ENCODE measurements around the gene MRPL55. TPM values are rescaled to one million over a fixed set of nuclear protein-coding genes. Genes with fewer than 3 reads are reported as not detected.
A peak's percentile ranks its signal among the peaks of the same experiment; 100 is the strongest.

MRPL55 gene
- total and polyA plus RNA-seq, 2 of the 13 experiments (the other 11 are each of a cell fraction or from before 2014, with no cell fraction given): 58.6 to 92.9 TPM

DNA sequence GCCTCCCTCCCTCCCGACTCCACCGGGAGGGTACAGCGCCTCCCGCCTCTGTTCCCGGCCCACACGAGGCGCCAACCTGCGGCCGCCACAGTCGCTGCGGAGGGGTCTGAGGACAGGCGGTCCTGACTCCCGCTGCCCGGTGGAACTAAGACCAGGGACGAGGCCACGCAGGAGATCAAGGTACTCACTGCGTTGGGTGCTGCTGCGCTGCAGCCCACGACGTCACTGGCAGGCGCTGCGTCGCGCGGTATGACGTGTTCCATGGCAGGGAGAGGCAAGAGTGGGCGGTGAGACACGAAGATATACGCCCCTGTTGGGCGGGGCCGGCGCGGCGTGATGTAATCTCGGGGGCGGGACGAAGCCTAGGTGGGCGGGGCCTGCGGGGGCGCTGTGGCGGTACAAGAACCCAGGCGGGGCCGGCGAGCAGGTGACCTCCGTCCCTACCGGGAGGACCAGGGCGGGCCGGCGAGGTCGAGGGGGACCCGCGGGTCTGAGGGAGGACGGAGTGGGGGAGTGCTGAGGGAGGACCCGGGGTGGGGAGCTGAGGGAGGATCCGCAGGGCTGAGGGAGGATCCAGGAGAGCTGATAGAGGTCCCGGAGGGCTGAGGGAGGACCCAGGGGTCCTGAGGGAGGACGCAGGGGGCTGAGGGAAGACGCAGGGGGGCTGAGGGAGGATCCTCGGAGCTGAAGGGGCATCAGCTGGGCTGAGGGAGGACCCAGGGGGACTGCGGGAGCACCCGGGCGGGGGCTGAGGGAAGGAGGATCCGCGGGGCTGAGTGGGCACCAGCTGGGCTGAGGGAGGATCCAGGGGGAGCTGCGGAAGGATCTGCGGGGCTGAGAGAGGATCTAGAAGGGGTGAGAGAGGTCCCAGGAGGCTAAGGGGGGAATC lies at the start of gene MRPL55 (continued):
- TF ChIP-seq, protein P1, sequence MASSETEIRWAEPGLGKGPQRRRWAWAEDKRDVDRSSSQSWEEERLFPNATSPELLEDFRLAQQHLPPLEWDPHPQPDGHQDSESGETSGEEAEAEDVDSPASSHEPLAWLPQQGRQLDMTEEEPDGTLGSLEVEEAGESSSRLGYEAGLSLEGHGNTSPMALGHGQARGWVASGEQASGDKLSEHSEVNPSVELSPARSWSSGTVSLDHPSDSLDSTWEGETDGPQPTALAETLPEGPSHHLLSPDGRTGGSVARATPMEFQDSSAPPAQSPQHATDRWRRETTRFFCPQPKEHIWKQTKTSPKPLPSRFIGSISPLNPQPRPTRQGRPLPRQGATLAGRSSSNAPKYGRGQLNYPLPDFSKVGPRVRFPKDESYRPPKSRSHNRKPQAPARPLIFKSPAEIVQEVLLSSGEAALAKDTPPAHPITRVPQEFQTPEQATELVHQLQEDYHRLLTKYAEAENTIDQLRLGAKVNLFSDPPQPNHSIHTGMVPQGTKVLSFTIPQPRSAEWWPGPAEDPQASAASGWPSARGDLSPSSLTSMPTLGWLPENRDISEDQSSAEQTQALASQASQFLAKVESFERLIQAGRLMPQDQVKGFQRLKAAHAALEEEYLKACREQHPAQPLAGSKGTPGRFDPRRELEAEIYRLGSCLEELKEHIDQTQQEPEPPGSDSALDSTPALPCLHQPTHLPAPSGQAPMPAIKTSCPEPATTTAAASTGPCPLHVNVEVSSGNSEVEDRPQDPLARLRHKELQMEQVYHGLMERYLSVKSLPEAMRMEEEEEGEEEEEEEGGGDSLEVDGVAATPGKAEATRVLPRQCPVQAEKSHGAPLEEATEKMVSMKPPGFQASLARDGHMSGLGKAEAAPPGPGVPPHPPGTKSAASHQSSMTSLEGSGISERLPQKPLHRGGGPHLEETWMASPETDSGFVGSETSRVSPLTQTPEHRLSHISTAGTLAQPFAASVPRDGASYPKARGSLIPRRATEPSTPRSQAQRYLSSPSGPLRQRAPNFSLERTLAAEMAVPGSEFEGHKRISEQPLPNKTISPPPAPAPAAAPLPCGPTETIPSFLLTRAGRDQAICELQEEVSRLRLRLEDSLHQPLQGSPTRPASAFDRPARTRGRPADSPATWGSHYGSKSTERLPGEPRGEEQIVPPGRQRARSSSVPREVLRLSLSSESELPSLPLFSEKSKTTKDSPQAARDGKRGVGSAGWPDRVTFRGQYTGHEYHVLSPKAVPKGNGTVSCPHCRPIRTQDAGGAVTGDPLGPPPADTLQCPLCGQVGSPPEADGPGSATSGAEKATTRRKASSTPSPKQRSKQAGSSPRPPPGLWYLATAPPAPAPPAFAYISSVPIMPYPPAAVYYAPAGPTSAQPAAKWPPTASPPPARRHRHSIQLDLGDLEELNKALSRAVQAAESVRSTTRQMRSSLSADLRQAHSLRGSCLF (CRISPR knock-in tag; IDR thresholded peaks at IDR 0.05; ENCODE audit: borderline replicate concordance): no peak
- TF ChIP-seq ZNF510 (CRISPR knock-in tag; IDR thresholded peaks at IDR 0.05; ENCODE audit: low read depth) (0 out of 2 replicates have a peak, but pooled peaks have one; percentile 44), PRMT3 (CRISPR knock-in tag; IDR thresholded peaks at IDR 0.05; ENCODE audit: borderline replicate concordance, low read depth) (no peak), EP300 (IDR thresholded peaks at IDR 0.05; ENCODE audit: low read depth in 2 of 2, low read length in 2 of 2) (peak; percentile 5 to 29; a peak in 1 of 4 replicates), EP300 (CRISPR knock-in tag; IDR thresholded peaks at IDR 0.05; ENCODE audit: borderline replicate concordance) (0 out of 2 replicates have a peak, but pooled peaks have one; percentile 38), MIER3 (CRISPR knock-in tag; IDR thresholded peaks at IDR 0.05; ENCODE audit: borderline replicate concordance) (peak; percentile 75; the same call in 1 of the 2 replicates), SP2 (CRISPR knock-in tag; IDR thresholded peaks at IDR 0.05) (peak; percentile 63), ZNF30 (CRISPR knock-in tag; IDR thresholded peaks at IDR 0.05) (no peak), WIZ (CRISPR knock-in tag; IDR thresholded peaks at IDR 0.05) (no peak), NFE2L1 (CRISPR knock-in tag; IDR thresholded peaks at IDR 0.05; ENCODE audit: borderline replicate concordance) (no peak), GPN1 (CRISPR knock-in tag; IDR thresholded peaks at IDR 0.05; ENCODE audit: borderline replicate concordance) (no peak; the same call in 1 of the 2 replicates), FLYWCH1 (CRISPR knock-in tag; IDR thresholded peaks at IDR 0.05) (no peak), ZNF33A (CRISPR knock-in tag; IDR thresholded peaks at IDR 0.05; ENCODE audit: borderline replicate concordance) (peak; percentile 70; the same call in 1 of the 2 replicates), ZNF713 (CRISPR knock-in tag; IDR thresholded peaks at IDR 0.05) (peak; percentile 29; the same call in 1 of the 2 replicates)
- TF ChIP-seq, protein P2, sequence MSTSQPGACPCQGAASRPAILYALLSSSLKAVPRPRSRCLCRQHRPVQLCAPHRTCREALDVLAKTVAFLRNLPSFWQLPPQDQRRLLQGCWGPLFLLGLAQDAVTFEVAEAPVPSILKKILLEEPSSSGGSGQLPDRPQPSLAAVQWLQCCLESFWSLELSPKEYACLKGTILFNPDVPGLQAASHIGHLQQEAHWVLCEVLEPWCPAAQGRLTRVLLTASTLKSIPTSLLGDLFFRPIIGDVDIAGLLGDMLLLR (CRISPR knock-in tag; IDR thresholded peaks at IDR 0.05): no peak
- TF ChIP-seq, protein P3, sequence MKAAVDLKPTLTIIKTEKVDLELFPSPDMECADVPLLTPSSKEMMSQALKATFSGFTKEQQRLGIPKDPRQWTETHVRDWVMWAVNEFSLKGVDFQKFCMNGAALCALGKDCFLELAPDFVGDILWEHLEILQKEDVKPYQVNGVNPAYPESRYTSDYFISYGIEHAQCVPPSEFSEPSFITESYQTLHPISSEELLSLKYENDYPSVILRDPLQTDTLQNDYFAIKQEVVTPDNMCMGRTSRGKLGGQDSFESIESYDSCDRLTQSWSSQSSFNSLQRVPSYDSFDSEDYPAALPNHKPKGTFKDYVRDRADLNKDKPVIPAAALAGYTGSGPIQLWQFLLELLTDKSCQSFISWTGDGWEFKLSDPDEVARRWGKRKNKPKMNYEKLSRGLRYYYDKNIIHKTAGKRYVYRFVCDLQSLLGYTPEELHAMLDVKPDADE (CRISPR knock-in tag; IDR thresholded peaks at IDR 0.05): no peak
- TF ChIP-seq, protein P4, sequence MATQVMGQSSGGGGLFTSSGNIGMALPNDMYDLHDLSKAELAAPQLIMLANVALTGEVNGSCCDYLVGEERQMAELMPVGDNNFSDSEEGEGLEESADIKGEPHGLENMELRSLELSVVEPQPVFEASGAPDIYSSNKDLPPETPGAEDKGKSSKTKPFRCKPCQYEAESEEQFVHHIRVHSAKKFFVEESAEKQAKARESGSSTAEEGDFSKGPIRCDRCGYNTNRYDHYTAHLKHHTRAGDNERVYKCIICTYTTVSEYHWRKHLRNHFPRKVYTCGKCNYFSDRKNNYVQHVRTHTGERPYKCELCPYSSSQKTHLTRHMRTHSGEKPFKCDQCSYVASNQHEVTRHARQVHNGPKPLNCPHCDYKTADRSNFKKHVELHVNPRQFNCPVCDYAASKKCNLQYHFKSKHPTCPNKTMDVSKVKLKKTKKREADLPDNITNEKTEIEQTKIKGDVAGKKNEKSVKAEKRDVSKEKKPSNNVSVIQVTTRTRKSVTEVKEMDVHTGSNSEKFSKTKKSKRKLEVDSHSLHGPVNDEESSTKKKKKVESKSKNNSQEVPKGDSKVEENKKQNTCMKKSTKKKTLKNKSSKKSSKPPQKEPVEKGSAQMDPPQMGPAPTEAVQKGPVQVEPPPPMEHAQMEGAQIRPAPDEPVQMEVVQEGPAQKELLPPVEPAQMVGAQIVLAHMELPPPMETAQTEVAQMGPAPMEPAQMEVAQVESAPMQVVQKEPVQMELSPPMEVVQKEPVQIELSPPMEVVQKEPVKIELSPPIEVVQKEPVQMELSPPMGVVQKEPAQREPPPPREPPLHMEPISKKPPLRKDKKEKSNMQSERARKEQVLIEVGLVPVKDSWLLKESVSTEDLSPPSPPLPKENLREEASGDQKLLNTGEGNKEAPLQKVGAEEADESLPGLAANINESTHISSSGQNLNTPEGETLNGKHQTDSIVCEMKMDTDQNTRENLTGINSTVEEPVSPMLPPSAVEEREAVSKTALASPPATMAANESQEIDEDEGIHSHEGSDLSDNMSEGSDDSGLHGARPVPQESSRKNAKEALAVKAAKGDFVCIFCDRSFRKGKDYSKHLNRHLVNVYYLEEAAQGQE (IDR thresholded peaks at IDR 0.05; ENCODE audit: borderline replicate concordance in 1 of 2, low read depth in 1 of 2, low read length in 2 of 2): no peak

Data from HepG2 (cell line).